Thyroid gland (tissue), 4 donors: ENCODE measurements around the gene HHIPL1. TPM values are rescaled to one million over a fixed set of nuclear protein-coding genes. Genes with fewer than 3 reads are reported as not detected.

Experiments used
- DNase-seq, 2 donors: peaks; one replicate each; pipeline ENCODE4 v3.0.0-alpha.2; 2019
- H3K27ac ChIP-seq, 3 donors: fragments of 200-600 bp; sonication (generic); 1 replicate in 2 of 3; 2 replicates in 1 of 3; pipeline ENCODE4 v1.5.1; 2016 to 2019; ENCODE audit warnings: mild to moderate bottlenecking in 1 of 3, moderate library complexity in 1 of 3
- H3K27me3 ChIP-seq: fragments of 200-600 bp; sonication (generic); one replicate; pipeline ENCODE4 v1.5.1; 2019
- H3K36me3 ChIP-seq, 2 donors: fragments of 200-600 bp; sonication (generic); one replicate each; pipeline ENCODE4 v1.5.1; 2016 to 2019
- H3K4me1 ChIP-seq, 2 donors: fragments of 200-600 bp; sonication (generic); one replicate each; pipeline ENCODE4 v1.5.1; 2017 to 2019
- H3K4me3 ChIP-seq, 3 donors: fragments of 200-600 bp; sonication (generic); replicated peaks in 1 of 3; 1 replicate in 2 of 3; 2 replicates in 1 of 3; pipeline ENCODE4 v1.5.1; 2016; ENCODE audit warnings: mild to moderate bottlenecking in 1 of 3
- H3K9me3 ChIP-seq: fragments of 200-600 bp; sonication (generic); one replicate; pipeline ENCODE4 v1.5.1; 2017
- CTCF ChIP-seq, 6 experiments: fragments of 200-600 bp in 3 of 6; fragments of 450-650 bp in 3 of 6; sonication (generic) in 3 of 6; IDR thresholded peaks; one replicate each; pipeline ENCODE4 v1.5.1; 2016 to 2019; ENCODE audit warnings: antibody characterized with exemption in 6 of 6, mild to moderate bottlenecking in 2 of 6, inconsistent platforms in 1 of 6, moderate library complexity in 1 of 6
- POLR2A ChIP-seq, 2 donors: fragments of 450-650 bp; IDR thresholded peaks; one replicate each; pipeline ENCODE4 v1.6.1; 2017; ENCODE audit warnings: antibody characterized with exemption in 2 of 2, mild to moderate bottlenecking in 2 of 2, moderate library complexity in 1 of 2
- WGBS, 2 donors: methylation state at CpG; one replicate each; pipeline ENCODE4 v1.1.5; 2017; 5-methylcytosine and 5-hydroxymethylcytosine counted together
- intact Hi-C: fragments of 100-400 bp; cut with DNase I; formaldehyde crosslinking; loops from one replicate; pipeline ENCODE4 v1.15.1; 2023
- total RNA-seq, 4 donors: library from RNA; depleted of rRNA; stranded (reverse); fragments of >200 nt; gene quantifications; one replicate each; pipeline ENCODE4 v1.2.3, GENCODE V29; 2016

Gene HHIPL1
- total RNA-seq, 4 donors from 2014 or later: 0.98 to 2.7 (median 1.1) TPM

GRCh38 chr14:99720941-99721791 lies 76.2 kb downstream of the HHIPL1 start:
- no peak overlapping the region for H3K4me3 ChIP-seq
- DNase-seq: no peak
- intact Hi-C loops: no loop called here
- H3K9me3 ChIP-seq: no peaks in the 10 kb centered on the region
- no peak for TF ChIP-seq POLR2A (IDR thresholded peaks at IDR 0.05)
- TF ChIP-seq CTCF (IDR thresholded peaks at IDR 0.05): no peak
- 93 to 94% methylated on average over 17 to 18 of the region's 18 CpGs for WGBS, 2 donors
- H3K36me3 ChIP-seq: no peaks in the 10 kb centered on the region
- peaks cover 0 to 5% of the 10 kb centered on the region in 2 donors for H3K4me1 ChIP-seq
- H3K27me3 ChIP-seq: no peaks in the 10 kb centered on the region
- no peak overlapping the region for H3K27ac ChIP-seq

DNA sequence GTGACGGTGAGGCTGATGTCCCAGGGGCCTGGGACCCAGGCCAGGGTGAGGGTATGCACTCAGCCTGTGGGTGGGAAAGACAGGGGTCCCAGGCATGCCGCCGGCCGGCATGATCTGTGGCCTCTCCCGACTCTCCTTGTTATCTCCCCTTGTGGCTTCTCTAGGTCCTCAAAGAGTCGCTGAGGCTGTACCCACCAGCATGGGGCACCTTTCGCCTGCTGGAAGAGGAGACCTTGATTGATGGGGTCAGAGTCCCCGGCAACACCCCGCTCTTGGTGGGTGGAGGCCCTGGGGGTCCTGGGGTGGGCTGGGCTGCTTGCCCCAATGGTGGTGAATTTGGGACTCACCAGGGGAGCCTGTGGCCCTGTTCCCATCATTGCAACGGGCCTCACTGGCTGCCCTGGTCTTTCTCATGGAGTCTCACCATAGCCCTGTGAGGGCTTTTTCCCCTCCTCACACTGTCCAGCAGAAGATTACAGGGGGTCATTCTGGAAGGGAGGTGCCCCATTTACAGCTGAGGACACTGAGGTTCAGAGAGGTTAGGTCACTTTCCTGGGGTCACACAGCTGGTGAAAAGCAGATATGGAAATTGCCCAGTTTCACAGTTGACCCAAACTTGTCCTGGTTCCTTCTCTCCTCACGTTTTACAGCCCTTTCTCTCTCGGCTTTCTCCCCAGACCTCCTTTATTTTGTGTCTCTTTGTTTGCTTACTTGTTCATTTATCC lies 77.0 kb downstream of the HHIPL1 start:
- TF ChIP-seq CTCF (IDR thresholded peaks at IDR 0.05) (no peak), POLR2A (IDR thresholded peaks at IDR 0.05) (no peak)
- Histone ChIP-seq H3K4me3 (no peak overlapping the region), H3K9me3 (no peaks in the 10 kb centered on the region), H3K27ac (no peak overlapping the region), H3K36me3 (no peaks in the 10 kb centered on the region), H3K4me1 (peaks cover 0 to 10% of the 10 kb centered on the region in 2 donors), H3K27me3 (no peaks in the 10 kb centered on the region)
- intact Hi-C loops: no loop called here
- no peak for DNase-seq
- 87 to 89% methylated on average over 9 to 12 of the region's 12 CpGs for WGBS, 2 donors

DNA sequence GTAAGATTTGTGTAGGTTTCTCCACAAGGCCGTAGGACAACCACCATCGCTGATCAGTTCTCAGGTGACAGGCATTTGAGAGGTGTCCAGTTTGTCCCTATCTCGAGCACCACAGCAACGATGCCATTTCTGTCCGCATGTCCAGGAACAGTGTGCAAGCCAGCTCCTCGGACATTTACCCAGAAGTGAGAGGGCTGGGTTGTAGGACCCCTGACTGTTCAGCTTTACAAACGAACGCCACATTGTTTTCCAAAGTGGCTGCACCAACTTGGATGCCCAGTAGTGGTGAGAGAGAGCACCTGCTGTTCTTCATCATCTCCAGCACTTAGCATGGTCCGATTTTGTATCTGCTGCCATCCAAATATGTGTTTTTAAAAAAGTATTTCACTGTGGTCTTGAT lies 77.8 kb downstream of the HHIPL1 start:
- Histone ChIP-seq H3K4me1 (peaks cover 0 to 10% of the 10 kb centered on the region in 2 donors), H3K9me3 (no peaks in the 10 kb centered on the region)

DNA sequence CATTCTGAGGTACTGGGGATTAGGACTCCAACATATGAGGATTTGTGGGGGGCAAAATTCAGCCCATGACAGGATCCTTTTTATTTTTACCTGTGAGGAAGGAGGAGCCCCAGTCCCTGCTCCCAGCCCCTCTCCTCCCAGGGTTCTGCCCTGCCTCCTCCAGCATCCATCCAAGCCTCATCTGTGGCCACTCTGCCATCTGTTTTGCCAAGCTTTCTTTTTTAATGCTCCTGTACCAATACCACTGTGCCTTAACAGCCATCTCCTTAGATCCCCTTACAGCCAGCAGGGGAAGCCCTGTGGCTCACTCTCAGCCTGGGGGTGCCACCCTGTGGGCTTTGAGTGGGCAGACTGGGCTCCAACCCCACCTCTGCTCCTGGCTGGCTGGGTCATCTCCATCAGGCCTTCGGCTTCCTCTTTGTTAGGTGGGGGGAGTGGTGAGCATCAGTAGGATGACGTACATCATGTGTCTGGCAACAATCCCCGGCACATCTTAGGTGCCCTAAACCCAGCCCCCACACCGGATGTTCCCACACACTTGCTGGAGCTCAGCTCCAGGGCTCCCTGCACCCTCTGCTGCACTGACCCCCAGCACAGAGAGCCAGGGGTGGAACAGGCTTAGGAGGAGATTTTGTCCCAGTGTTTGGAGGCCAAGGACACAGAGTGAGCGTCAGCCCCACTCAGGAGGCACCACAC lies 79.4 kb downstream of the HHIPL1 start:
- Histone ChIP-seq H3K36me3 (no peaks in the 10 kb centered on the region), H3K9me3 (no peaks in the 10 kb centered on the region), H3K4me3 (no peak overlapping the region), H3K27me3 (no peaks in the 10 kb centered on the region), H3K4me1 (peaks cover 0 to 10% of the 10 kb centered on the region in 2 donors), H3K27ac (no peak overlapping the region)
- intact Hi-C loops: no loop called here
- no peak for DNase-seq
- WGBS, 2 donors: 64 to 85% methylated on average over 3 to 5 of the region's 5 CpGs
- TF ChIP-seq POLR2A (IDR thresholded peaks at IDR 0.05) (no peak), CTCF (IDR thresholded peaks at IDR 0.05) (no peak)

More for the DNA sequence above, 77.8 kb downstream of the HHIPL1 start:
- TF ChIP-seq POLR2A (IDR thresholded peaks at IDR 0.05) (no peak), CTCF (IDR thresholded peaks at IDR 0.05) (no peak)
- Histone ChIP-seq H3K27me3 (no peaks in the 10 kb centered on the region), H3K27ac (no peak overlapping the region), H3K4me3 (no peak overlapping the region), H3K36me3 (no peaks in the 10 kb centered on the region)
- intact Hi-C loops: no loop called here
- 92 to 96% methylated on average over 9 of the region's 9 CpGs for WGBS, 2 donors
- DNase-seq: no peak
